SK-N-MC (cell line): Measurements from ENCODE around the gene SMG6.

Experiments
- EZH2 ChIP-seq: fragments of 200-600 bp; sonication (generic); IDR thresholded peaks from one replicate; pipeline ENCODE4 v1.6.1; 2017; ENCODE audit warnings: antibody characterized with exemption
- FOXP2 ChIP-seq: optimal IDR thresholded peaks from 2 replicates; pipeline ENCODE3; 2011; ENCODE audit warnings: mild to moderate bottlenecking, moderate library complexity; ENCODE audit not compliant: insufficient read depth; ENCODE audit errors: extremely low read length, control extremely low read depth
- POLR2AphosphoS5 ChIP-seq: IDR thresholded peaks from 2 replicates; pipeline ENCODE4 v1.6.1; 2012; ENCODE audit warnings: mild to moderate bottlenecking, low read depth, low read length, borderline replicate concordance

DNA sequence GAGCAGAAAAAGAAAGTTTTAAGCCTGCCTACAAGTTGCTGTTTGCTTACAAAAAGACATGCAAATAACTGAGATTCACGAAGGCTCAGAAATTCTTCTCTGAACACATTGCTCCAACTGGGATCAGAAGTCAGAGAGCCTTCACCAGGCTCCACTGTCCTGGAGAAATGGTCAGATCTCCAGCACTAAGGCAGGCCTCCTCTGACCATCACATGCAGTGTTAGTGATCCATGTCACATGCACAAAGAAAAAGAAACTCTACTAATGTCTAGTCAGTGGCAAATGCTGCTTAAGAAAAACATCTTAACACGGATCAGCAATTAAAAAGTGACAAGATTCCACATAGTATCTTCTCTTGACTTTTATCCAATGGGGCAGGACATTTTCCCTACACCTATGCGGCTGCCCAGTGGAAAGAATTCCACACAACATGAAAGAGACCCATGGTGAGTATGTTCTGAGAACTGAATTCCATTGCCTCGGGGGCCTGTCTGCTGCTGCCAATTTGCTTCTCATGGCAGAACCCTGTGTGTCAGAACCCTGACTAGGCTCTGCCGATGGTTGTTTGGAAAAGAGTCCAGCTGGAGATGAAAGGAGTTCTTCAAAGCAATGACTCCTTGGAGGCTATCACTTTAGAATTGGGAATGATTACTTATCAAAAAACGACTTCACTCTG lies 152.1 kb downstream of the SMG6 start:
- TF ChIP-seq EZH2 (no peak), POLR2AphosphoS5 (no peak), FOXP2 (no peak)
